Activated naive CD8-positive, alpha-beta T cell treated with anti-CD3 and anti-CD28 coated beads, Interleukin-2, amount 50 U/mL, for 16 hours (primary cell): ENCODE measurements around the gene SPDEF.

ENCODE experiments used
- DNase-seq: peaks from one replicate; pipeline ENCODE4 v3.0.0-alpha.2; 2020; ENCODE audit warnings: low read depth, low spot score

Gene SPDEF

GRCh38 chr6:34546551-34547321 is 9.4 kb downstream of the SPDEF start:
- no peak for DNase-seq

GRCh38 chr6:34544776-34545471 is 11.2 kb downstream of the SPDEF start:
- no peak for DNase-seq

- no peak for DNase-seq
Measured at GRCh38 chr6:34544052-34544604, 12.0 kb downstream of the SPDEF start.

GRCh38 chr6:34543421-34543820 is 12.7 kb downstream of the SPDEF start:
- no peak for DNase-seq

- DNase-seq: no peak
Measured at GRCh38 chr6:34540841-34541240, 15.3 kb downstream of the SPDEF start.

- DNase-seq: no peak
Measured at GRCh38 chr6:34540222-34540621, 15.9 kb downstream of the SPDEF start.

GRCh38 chr6:34539181-34539580 is 16.9 kb downstream of the SPDEF start:
- DNase-seq: no peak

GRCh38 chr6:34538581-34538980 is 17.5 kb downstream of the SPDEF start:
- DNase-seq: no peak

- no peak for DNase-seq
Measured at GRCh38 chr6:34537922-34538550, 18.1 kb downstream of the SPDEF start.

GRCh38 chr6:34536959-34537848 is 18.9 kb downstream of the SPDEF start:
- DNase-seq: no peak

GRCh38 chr6:34536251-34536958 is 19.7 kb downstream of the SPDEF start:
- DNase-seq: no peak

GRCh38 chr6:34535646-34536045 is 20.5 kb downstream of the SPDEF start:
- DNase-seq: no peak

- DNase-seq: no peak
Measured at GRCh38 chr6:34535199-34535598, 20.9 kb downstream of the SPDEF start.

GRCh38 chr6:34534656-34535055 is 21.5 kb downstream of the SPDEF start:
- DNase-seq: no peak

GRCh38 chr6:34534146-34534545 is 22.0 kb downstream of the SPDEF start:
- DNase-seq: no peak

- DNase-seq: no peak
Measured at GRCh38 chr6:34532230-34532629, 23.9 kb downstream of the SPDEF start.

- no peak for DNase-seq
Measured at GRCh38 chr6:34531580-34532201, 24.4 kb downstream of the SPDEF start.

GRCh38 chr6:34530753-34531365 is 25.3 kb downstream of the SPDEF start:
- DNase-seq: no peak

GRCh38 chr6:34529665-34530327 is 26.3 kb downstream of the SPDEF start:
- DNase-seq: no peak
